Muscle of arm (tissue), 12 donors: ENCODE results near the gene MOB1B. TPM values are rescaled to one million over a fixed set of nuclear protein-coding genes. Genes with fewer than 3 reads are reported as not detected.
"Not testable (repeated sequence)": the region's sequence is repeated elsewhere in the genome, so short reads cannot be mapped to it uniquely, and the experiment has no call there.

ENCODE experiments used
- DNase-seq: peaks from one replicate; pipeline ENCODE4 v3.0.0-alpha.2; 2013
- polyA plus RNA-seq, 12 donors: library from polyadenylated mRNA; unstranded; fragments of 120-200 nt; gene quantifications; one replicate each; pipeline ENCODE4 v1.2.1, GENCODE V29; 2013; ENCODE audit not compliant: insufficient read length in 12 of 12

The MOB1B gene
- polyA plus RNA-seq, 12 donors, result 22.6 to 79.3 (median 35.6) TPM

DNA sequence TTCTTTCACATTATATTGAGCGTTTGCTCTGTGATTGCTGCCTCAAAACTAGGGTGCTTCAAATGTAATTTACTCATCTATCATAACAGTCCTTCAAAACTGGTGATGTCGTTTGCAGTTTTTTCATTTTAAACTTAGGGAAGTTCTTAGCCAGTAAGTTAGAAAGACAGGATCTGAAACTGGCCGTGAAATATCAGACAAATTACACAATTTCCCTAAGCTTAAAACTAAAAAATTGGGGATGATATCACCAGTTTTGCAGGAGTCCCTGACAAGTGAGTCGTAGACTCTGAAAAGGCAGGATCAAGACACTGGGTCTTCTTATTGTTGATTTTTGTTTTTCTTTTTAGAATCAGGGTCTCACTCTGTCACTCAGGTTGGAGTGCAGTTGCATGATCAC is 44.8 kb downstream of the MOB1B start:
- no peak for DNase-seq

DNA sequence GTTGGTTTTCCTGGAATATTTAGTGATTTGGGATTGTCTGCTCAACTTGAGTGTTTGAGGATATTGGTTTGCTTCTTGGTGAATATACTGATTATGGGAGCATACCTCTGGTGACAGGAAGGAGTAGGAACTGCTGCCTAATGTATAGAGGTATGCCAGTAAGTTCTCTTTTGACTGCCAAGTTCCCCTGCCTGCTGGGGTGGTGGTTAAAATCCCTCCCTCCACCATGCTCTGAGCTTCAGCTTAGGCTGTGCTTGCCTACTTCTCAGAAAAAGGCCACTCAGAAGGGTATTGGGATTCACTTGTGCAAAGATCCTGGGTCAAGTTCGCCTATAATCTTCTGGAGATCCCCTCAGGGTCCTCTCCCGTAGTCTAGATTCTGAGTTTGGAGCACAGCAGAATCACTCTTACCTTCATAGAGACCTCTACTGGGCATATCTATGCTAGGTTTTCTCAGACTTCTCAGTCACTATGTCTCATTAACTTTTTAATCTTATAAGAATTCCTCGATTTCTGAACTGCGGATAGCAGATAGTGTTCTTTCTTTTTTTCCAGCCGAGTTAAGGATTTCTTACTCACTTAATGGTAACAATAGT is 46.6 kb downstream of the MOB1B start:
- DNase-seq, result no peak

DNA sequence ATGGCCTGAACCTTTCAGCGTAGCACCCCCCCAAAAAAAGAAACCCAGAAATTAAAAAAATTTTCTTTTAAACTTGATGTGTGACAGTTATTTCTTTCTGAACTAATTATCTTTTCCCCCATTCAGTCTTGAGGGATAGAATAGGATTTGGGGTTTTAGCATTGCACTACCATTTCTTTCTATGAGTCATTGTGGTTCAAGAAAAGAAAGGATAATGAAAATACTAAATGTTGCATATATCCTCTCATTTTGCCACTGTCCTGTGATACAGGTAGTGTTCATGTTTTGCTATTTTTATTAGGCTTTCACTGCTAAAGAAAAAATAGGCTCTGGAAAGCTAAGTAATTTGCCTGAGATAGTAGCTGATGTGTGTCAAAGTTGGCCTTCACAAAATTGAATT is 51.9 kb downstream of the MOB1B start:
- no peak for DNase-seq

DNA sequence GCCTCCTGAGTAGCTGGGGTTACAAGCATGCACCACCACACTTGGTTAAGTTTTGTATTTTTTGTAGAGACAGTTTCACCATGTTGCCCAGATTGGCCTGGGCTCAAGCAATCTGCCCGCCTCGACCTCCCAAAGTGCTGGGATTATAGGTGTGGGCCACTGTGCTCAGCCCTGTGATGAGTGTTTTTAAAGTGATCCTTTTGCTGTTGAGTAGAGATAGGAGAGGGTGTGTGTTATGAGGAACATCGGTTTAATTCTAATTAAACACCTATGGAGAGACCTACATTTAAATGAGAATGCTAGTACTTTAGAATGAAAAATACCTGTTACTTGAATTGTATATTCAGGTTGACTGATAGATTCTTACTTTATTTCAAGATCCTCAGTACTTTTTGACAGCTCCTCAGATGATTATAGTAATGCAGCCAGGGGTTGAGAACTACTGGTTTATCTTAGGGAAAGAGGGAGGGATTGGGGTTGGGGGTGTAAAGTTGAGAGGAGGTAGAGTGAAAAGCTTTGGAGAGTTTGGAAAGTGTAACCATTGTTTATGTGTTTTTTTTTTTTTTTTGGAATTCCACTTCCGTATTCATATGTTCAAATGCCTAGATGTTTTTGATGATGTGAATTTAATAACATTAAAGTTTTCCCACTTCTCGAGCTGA is 54.5 kb downstream of the MOB1B start:
- no peak for DNase-seq

DNA sequence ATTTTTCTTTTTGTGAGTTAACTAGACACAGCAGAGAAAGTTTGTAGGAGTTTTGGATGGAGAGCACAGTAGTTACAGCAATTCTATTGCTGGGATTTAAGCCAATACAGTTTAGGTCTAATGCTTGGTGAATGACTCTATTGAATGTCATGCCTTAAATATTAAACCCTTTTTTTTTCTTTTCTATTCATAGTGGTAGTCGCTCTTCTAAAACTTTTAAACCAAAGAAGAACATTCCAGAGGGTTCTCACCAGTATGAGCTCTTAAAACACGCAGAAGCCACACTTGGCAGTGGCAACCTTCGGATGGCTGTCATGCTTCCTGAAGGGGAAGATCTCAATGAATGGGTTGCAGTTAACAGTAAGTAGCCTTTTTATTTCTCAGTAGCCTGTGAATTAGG is 56.5 kb downstream of the MOB1B start:
- DNase-seq, result no peak

DNA sequence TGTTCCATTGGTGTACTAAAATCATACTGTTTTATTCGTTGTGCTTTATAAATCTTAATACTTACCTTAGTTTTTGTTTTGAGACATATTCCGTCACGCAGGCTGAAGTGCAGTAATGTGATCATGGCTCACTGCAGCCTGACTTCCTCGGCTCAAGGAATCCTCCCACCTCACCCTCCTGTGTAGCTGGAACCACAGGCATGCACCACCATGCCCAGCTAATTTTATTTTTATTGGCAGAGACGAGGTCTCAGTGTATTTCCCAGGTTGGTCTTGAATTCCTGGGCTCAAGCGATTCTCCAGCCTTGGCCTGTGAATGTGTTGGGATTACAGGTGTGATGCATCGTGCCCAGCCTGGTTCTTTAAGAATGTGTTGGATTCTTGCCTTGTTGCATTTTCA is 66.9 kb downstream of the MOB1B start:
- no peak for DNase-seq

DNA sequence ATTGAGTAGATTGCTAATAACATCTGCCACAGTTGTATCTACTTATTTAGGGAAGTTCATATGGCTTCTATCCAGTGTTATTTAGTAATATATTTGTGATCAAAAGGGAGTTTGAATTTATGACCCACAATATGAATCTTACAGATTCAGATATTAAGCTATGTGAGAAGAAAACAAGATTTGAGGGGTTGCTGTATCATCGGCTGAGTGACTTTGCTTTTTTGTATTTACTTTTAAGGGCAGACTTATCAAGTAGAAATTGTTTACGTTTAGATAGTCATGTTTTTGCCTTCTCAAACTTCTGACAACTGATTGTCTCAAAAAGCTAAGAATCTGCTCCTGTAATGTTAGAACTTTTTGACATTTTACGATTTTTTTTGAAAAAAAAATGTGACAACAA is 74.1 kb downstream of the MOB1B start:
- DNase-seq, result no peak

DNA sequence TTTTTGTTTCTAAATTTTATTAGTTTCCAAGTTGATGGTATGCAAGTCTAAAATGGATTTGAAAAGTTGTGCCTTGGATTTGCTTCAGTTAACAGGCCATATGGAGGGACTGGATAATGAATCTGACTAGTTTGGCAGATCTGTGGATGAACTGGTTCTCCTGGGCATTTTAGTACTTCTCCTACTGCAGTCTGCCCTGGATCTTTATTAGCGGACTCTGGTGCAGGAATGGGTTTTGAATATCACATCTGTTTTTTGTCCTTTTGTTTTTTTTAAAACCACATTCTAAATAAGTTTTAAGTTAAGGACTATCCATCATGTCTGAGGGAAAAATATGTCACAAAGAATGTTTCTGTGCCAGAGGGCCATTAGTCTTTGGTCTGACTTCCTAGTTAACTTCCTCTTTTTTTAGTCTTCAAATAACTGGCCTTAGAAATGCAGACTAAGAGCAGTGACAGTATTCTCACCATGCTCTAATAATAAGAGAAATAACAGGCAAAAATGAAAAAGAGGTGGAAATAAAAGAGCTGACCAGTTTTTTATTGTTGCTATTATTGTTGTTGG is 77.4 kb downstream of the MOB1B start:
- no peak for DNase-seq

DNA sequence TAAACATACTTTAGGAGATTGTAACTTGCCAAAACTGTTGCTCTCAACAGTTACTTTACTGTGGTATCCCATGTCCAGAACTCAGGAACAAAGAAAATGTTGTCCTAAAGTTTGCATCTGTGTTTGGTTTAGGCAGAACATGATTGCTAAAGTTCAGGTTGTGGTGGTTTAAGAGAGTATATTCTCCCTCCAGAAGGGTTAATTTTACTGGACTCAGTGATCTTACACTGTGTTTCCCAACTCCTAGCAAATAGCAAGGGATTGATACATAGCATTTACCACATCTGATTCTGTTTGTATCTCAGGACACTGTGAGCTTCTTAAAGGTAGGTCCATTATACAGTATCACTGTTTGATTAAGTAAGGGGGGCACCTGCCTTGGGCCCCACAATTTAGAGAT is 78.0 kb downstream of the MOB1B start:
- no peak for DNase-seq

DNA sequence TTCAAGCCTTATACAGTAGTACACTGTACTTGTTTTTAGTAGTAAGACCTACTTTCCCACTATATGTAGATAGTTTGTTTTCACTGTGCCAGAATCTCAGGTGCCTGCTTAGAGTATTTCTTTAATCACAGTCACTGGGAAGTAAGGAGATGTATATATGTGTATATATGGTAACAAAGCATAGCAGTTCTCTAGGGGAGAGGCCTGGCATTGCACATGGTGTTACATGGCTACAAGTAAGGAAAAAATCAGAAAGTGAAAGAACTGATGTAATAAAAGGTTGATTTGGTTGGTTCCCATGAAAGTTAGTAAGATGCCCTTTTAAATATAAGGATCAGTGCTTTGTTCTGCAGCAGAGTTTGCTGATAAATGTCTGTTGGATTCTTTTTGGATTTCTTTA is 81.9 kb downstream of the MOB1B start:
- DNase-seq, result no peak

DNA sequence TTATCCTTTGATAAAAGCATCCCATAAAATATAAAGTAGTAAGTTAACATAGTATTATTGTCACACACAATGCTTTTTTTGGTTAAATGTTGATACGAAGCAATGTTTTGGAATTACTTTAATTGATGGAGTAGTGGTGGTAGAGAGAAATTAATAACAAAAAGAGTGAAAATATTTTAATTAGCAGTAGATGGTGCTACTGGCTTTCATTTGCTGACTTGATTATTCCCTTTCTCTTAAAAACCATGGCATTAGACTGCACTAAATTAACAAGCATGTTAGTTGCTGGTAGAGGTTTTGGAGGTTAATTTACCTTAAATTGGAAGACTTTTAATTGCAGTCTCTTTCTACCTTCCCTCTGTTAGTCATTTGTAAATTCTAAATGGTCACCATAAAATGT is 82.4 kb downstream of the MOB1B start:
- no peak for DNase-seq

DNA sequence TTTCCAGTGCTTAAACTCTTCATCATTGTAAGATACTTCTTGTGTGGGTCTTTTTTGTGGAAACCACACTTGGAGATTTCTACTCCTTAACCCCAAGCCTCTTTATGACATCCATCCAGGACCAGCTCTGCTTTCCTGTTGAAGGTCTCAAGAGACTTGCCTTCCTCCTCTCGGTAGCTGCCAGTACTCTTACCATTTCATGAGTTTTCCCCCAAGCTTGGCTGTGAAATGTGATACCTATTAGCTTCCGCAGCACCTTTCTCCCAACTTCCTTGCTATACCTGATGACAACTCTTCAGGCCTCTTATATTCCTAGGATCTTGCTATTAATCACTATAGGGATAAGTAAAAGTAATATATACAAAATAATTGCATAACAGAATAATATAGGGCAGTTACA is 89.4 kb downstream of the MOB1B start:
- DNase-seq, result no peak

DNA sequence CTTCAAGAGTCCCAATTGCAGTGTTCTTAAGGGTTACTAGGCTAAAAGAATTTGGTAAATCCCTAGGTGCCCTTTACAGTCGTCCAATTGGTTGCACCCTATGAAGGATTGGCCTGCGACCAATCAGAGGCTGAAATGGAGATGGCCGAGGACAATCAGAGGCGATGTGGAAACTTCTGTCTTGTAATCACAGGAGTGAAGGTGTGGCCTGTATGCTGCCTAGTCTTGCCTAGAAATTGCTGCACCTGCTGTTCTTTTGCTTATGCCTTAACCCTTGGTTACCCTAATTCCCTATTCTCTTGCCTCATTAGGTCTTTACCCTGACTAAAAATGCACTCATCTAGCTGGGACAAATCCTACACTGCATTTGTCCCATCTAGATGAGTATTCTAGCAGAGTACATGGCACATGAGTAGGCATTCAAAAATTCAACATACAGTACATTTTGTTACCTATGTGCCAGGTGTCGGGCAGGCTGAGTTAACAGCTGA is 90.3 kb downstream of the MOB1B start:
- DNase-seq, result no peak

DNA sequence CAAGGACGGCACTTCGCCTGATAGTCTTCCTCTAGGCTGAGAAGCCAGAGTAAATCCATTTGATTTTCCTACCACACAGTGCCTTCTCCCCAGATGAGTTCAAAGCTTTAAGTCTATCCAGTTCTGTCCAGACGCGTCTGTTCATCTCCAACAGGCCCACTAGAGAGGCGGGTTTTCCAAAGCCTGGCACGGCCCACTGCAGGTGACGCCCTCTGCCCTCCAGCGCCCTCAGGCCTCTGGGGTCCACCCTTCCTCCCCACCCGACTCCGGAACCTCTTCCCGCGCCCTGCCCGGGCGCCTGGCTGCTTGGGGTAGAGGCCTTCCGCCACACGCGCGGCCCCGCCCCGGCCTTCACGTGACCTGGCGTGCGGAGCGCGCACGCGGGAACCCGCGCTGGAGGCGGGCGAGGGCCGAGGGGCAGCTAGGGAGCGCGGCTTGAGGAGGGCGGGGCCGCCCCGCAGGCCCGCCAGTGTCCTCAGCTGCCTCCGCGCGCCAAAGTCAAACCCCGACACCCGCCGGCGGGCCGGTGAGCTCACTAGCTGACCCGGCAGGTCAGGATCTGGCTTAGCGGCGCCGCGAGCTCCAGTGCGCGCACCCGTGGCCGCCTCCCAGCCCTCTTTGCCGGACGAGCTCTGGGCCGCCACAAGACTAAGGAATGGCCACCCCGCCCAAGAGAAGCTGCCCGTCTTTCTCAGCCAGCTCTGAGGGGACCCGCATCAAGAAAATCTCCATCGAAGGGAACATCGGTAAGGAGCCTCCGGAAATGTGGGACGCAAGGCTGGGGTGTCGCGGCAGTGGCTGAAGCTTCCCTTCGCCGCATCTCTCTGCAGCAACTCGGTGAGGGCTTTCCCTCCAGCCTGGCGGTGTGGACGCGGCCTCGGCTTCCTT is 91.3 kb downstream of the MOB1B start, which contains the start of gene DCK:
TSS of gene DCK (plus strand) at position 469 of the 888 bp plus-strand sequence. CDS start at position 656, 187 bp downstream.
- peak; percentile 93 for DNase-seq

DNA sequence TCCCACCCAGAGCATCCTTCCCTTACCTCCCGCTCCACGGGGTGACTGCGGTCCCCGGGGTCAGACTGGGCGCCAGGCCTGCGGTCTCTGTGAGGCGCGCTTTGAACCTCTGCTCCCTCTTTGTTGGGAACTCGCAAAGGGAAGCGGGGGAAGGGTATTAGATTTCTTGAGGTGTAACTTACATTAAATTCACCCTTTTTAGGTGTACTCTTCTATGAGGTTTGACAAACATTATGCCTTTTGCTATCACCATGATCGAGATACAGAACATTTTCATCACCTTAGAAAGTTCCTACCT is 91.8 kb downstream of the MOB1B start:
- DNase-seq, result no peak

DNA sequence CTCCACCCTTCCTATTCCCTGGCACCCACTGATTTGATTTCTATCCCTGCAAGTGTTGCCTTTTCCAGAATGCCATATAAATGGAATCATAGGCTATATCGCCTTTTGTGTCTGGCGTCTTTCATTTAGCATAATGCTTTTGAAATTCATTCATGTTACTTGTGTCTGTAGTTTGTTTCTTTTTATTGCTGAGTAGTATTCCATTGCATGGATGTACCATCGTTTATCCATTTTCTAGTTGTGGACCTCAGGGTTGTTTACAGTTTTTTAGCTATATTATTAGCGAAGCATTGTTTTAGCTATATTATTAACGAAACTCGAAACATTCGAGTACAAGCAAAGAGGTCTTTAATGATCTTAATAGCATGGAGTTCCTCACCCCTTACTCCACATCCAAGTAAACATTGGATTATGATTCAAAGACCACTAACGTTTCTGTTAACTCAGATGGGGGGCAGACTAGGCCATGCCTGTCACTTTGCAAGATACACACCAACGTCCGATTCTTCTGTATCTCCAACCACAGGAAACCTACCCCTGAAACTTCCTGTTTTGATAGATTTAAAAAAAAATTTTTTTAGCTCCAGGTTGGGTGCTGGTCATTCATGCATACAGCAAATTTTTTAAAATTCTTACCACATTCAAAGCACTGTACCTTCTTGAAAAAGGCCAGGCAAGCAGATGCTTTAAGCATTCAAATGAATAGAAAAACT is 92.4 kb downstream of the MOB1B start:
- no peak for DNase-seq

DNA sequence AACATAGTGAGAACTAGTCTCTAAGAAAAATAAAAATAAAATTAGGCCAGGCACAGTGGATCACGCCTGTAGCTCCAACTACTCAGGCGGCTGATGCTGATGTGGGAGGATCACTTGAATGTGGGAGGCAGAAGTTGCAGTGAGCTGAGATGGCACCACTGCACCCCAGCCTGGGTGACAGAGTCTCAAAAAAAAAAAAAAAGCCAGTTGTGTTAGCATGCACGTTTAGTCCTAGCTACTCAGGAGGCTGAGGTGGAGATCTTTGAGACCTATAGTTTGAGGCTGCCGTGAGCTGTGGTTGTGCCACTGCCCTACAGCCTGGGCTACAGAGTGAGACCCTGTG is 93.8 kb downstream of the MOB1B start:
- no peak for DNase-seq

DNA sequence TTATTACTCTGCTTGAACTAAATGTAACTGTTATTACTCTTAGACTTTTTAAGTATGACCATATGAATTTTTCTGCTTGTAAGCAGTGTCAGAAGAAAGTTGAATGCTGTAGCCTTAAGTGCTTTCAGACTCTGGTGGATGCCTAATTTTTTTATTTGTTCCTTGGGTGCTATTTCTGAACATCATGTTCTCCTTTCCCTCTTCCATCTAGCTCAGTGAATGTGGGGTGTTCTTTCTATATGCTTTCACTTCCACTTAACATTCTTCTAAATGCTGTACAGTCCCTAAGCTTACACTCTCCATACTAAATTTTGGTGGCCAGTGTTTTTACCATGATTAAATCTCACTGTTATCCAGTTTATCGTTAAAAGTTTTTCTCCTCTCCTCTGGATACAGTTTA is 94.9 kb downstream of the MOB1B start:
- DNase-seq, result no peak

DNA sequence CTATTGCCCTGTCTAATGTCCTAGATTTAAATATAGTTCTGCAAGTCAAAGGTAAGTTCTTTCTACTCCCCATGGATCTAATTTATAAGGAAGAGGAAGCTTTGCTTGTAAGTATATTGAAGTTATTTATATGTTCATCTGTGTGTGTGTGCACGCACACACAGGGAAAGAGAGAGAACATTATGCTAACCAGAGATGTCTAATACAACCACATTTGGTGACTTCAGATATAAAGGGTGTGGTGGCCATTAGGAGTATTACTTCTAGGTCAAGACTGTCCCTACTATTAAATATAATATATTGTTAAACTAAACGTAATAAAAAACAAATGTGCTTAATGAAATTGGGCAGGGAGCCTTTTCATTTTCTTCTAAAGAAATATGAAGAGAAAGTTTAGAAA is 95.4 kb downstream of the MOB1B start:
- DNase-seq, result no peak

DNA sequence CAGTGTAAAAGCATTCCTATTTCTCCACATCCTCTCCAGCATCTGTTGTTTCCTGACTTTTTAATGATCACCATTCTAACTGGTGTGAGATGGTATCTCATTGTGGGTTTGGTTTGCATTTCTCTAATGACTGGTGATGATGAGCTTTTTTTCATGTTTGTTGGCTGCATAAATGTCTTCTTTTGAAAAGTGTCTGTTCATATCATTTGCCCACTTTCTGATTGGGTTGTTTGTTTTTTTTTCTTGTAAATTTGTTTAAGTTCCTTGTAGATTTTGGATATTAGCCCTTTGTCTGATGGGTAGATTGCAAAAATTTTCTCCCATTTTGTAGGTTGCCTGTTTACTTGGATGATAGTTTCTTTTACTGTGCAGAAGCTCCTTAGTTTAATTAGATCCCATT is 97.5 kb downstream of the MOB1B start:
- not testable (repeated sequence) for DNase-seq

DNA sequence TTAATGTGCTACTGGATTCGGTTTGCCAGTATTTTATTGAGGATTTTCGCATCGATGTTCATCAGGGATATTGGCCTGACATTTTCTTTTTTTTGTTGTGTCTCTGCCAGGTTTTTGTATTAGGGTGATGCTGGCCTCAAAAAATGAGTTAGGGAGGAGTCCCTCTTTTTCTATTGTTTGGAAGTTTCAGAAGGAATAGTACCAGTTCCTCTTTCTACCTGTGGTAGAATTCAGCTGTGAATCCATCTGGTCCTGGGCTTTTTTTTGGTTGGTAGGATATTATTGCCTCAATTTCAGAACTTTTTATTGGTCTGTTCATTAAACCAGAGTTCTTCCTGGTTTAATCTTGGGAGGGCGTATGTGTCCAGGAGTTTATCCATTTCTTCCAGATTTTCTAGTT is 99.2 kb downstream of the MOB1B start:
- not testable (repeated sequence) for DNase-seq

DNA sequence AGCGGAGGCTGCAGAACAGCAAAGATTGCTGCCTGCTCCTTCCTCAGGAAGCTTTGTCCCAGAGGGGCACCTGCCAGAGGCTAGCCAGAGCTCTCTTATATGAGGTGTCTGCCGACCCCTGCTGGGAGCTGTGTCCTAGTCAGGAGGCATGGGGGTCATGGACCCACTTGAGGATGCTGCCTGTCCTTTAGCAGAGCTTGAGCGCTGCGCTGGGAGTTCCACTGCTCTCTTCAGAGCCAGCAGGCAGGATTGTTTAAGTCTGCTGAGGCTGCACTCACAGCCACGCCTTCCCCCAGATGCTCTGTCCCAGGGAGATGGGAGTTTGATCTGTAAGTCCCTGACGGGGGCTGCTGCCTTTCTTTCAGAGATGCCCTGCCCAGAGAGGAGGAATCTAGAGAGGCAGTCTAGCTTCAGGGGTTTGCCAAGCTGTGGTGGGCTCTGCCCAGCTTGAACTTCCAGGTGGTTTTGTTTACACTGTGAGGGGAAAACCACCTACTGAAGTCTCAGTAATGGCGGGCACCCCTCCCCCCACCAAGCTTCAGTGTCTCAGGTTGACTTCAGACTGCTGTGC is 102.2 kb downstream of the MOB1B start:
- no peak for DNase-seq
